ENCODE measurements around the gene DESI1. TPM values are rescaled to one million over a fixed set of nuclear protein-coding genes. Genes with fewer than 3 reads are reported as not detected.
A peak's percentile ranks its signal among the peaks of the same experiment; 100 is the strongest.

DESI1 gene
- polyA plus RNA-seq, 1 of the 3 experiments (the other 2 are of a cell fraction) = 8.2 TPM

DNA sequence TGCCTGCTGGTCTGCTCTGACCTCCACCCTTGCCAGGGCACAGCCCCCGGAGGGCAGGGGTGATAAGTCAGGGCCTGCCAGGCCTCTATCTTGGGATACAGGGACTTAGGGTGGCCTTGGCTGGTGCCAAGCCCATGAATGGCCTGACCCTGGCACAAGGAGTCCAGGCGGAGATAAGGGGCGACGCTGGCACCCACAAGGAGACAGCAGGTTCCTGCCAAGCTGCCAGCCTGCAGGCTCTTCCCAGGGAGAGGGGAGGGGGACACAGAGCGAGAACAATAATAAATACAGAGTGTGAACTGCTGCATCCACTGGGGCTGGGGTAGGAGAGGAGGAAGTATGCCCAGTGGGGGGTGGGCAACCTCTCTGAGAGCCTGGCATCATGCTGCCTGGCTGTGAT lies 59.1 kb downstream of the DESI1 start:
- H3K9ac ChIP-seq = 0 out of 2 replicates have a peak overlapping the region, but pooled peaks have one; percentile 25
- no peak overlapping the region for H2AFZ ChIP-seq (ENCODE audit: low read depth)
- no peak for DNase-seq
- H3K27me3 ChIP-seq (ENCODE audit: insufficient read depth) = no peaks in the 10 kb centered on the region
- H4K20me1 ChIP-seq (ENCODE audit: insufficient read depth) = no peaks in the 10 kb centered on the region
- no peaks in the 10 kb centered on the region for H3K36me3 ChIP-seq (replicated peaks in 1 of 2; ENCODE audit: control insufficient read depth in 1 of 2, insufficient read depth in 2 of 2, low read length in 1 of 2)
- ChIA-PET POLR2A (no interaction called here), CTCF (no interaction called here)
- H3K9me2 ChIP-seq = no peaks in the 10 kb centered on the region
- peaks cover 17% of the 10 kb centered on the region for H3F3A ChIP-seq (replicated peaks; ENCODE audit: insufficient read depth)
- no peaks in the 10 kb centered on the region for H3K9me3 ChIP-seq
- H3K4me1 ChIP-seq (ENCODE audit: control insufficient read depth in 1 of 2, insufficient read depth in 2 of 2, low read depth in 1 of 2, low read length in 1 of 2) = peaks cover 3 to 33% of the 10 kb centered on the region in 2 experiments; a peak in 2 of 4 replicates
- TF ChIP-seq RXRA (IDR thresholded peaks at IDR 0.05; ENCODE audit: borderline replicate concordance, low read depth) = no peak
- TF ChIP-seq SMC3 (IDR thresholded peaks at IDR 0.05; ENCODE audit: low read depth, low read length) = no peak
- no peak for TF ChIP-seq CHD2 (IDR thresholded peaks at IDR 0.05; ENCODE audit: low read length, partially characterized antibody)
- TF ChIP-seq EP300 (IDR thresholded peaks at IDR 0.05; ENCODE audit: borderline replicate concordance in 1 of 2, low read depth in 1 of 2, low read length in 1 of 2) = no peak
- TF ChIP-seq NRF1 (IDR thresholded peaks at IDR 0.05; ENCODE audit: low read depth, low read length) = no peak
- TF ChIP-seq MXI1 (IDR thresholded peaks at IDR 0.05; ENCODE audit: low read depth, low read length) = no peak
- no peak for TF ChIP-seq RCOR1 (IDR thresholded peaks at IDR 0.05; ENCODE audit: low read length)
- TF ChIP-seq, protein P1, sequence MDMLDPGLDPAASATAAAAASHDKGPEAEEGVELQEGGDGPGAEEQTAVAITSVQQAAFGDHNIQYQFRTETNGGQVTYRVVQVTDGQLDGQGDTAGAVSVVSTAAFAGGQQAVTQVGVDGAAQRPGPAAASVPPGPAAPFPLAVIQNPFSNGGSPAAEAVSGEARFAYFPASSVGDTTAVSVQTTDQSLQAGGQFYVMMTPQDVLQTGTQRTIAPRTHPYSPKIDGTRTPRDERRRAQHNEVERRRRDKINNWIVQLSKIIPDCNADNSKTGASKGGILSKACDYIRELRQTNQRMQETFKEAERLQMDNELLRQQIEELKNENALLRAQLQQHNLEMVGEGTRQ (IDR thresholded peaks at IDR 0.05; ENCODE audit: borderline replicate concordance, low read depth, low read length) = no peak
- TF ChIP-seq MEF2A (IDR thresholded peaks at IDR 0.05; ENCODE audit: borderline replicate concordance, low read depth) = no peak
- no peak for TF ChIP-seq RAD21 (IDR thresholded peaks at IDR 0.05; ENCODE audit: low read length)
- TF ChIP-seq ZBTB33 (IDR thresholded peaks at IDR 0.05; ENCODE audit: borderline replicate concordance, low read depth) = no peak
- H3K4me3 ChIP-seq (ENCODE audit: low read depth in 2 of 2, low read length in 1 of 2) = peak overlapping the region; percentile 50 to 56
- H3K27ac ChIP-seq (ENCODE audit: low read depth in 2 of 2, low read length in 1 of 2) = peak overlapping the region in 1 of 2 experiments; percentile 72; a peak in 2 of 4 replicates
- no peaks in the 10 kb centered on the region for H3K79me2 ChIP-seq (ENCODE audit: insufficient read depth)
- WGBS (ENCODE audit: low lambda C conversion rate) = 70% methylated on average over 2 of the region's 5 CpGs
- H3K4me2 ChIP-seq = peak overlapping the region; percentile 76

DNA sequence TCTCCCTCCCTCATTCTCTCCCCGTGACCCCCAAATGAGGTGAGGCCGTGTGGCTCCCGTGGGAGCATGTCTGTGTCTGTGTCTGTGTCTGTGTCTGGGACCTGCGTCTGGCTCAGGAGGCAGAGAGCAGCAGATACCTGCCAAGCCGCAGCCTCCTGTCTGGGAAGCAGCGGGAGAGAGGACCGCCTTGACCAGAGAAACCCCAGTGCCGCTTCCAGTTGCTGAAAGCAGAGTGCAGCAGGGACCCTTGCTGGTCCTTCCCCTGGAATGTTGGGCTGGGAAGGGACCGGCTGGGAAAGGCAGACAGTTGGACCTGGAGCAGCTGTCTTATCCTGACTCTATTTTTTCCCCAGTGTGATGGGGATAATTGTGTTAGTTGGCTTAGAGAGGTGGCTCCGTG lies 59.5 kb downstream of the DESI1 start:
- peak overlapping the region; percentile 50 to 56 for H3K4me3 ChIP-seq (ENCODE audit: low read depth in 2 of 2, low read length in 1 of 2)
- ChIA-PET CTCF (interaction anchor here (0.7 to 2.1 kb wide), 3 partner anchors 18 to 36 kb away, joined by 3 to 6 read pairs (median 3); partner anchors contain the start of gene POLR3H), POLR2A (no interaction called here)
- H3K9me3 ChIP-seq = no peaks in the 10 kb centered on the region
- no peaks in the 10 kb centered on the region for H3K9me2 ChIP-seq
- peaks cover 17% of the 10 kb centered on the region for H3F3A ChIP-seq (replicated peaks; ENCODE audit: insufficient read depth)
- H3K4me2 ChIP-seq = peak overlapping the region; percentile 76
- TF ChIP-seq YY1 (IDR thresholded peaks at IDR 0.05; ENCODE audit: low read depth) (no peak), NRF1 (IDR thresholded peaks at IDR 0.05; ENCODE audit: low read depth, low read length) (no peak), MXI1 (IDR thresholded peaks at IDR 0.05; ENCODE audit: low read depth, low read length) (no peak), GATA2 (CRISPR knock-in tag; IDR thresholded peaks at IDR 0.05) (no peak), RCOR1 (IDR thresholded peaks at IDR 0.05; ENCODE audit: low read length) (no peak), SIN3A (IDR thresholded peaks at IDR 0.05; ENCODE audit: borderline replicate concordance, low read depth, low read length) (no peak), ZBTB33 (IDR thresholded peaks at IDR 0.05; ENCODE audit: borderline replicate concordance, low read depth) (no peak), SMC3 (IDR thresholded peaks at IDR 0.05; ENCODE audit: low read depth, low read length) (no peak), RAD21 (IDR thresholded peaks at IDR 0.05; ENCODE audit: low read length) (no peak), TAF1 (IDR thresholded peaks at IDR 0.05; ENCODE audit: borderline replicate concordance, low read depth, low read length) (no peak), GABPA (IDR thresholded peaks at IDR 0.05; ENCODE audit: low read depth) (no peak), FOSL2 (IDR thresholded peaks at IDR 0.05; ENCODE audit: borderline replicate concordance, low read depth) (no peak), FOXM1 (IDR thresholded peaks at IDR 0.05; ENCODE audit: low read depth) (no peak)
- TF ChIP-seq, protein P2, sequence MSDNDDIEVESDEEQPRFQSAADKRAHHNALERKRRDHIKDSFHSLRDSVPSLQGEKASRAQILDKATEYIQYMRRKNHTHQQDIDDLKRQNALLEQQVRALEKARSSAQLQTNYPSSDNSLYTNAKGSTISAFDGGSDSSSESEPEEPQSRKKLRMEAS (IDR thresholded peaks at IDR 0.05; ENCODE audit: low read depth) = no peak
- no peaks in the 10 kb centered on the region for H4K20me1 ChIP-seq (ENCODE audit: insufficient read depth)
- WGBS (ENCODE audit: low lambda C conversion rate) = 24% methylated on average over 2 of the region's 10 CpGs
- peak overlapping the region; percentile 47 to 72; a peak in 3 of 4 replicates for H3K27ac ChIP-seq (ENCODE audit: low read depth in 2 of 2, low read length in 1 of 2)
- DNase-seq = no peak
- H3K9ac ChIP-seq = peak overlapping the region; percentile 25; the same call in 1 of the 2 replicates
- H2AFZ ChIP-seq (ENCODE audit: low read depth) = no peak overlapping the region
- H3K4me1 ChIP-seq (ENCODE audit: control insufficient read depth in 1 of 2, insufficient read depth in 2 of 2, low read depth in 1 of 2, low read length in 1 of 2) = peaks cover 3 to 33% of the 10 kb centered on the region in 2 experiments; a peak in 2 of 4 replicates
- H3K27me3 ChIP-seq (ENCODE audit: insufficient read depth) = no peaks in the 10 kb centered on the region
- H3K79me2 ChIP-seq (ENCODE audit: insufficient read depth) = no peaks in the 10 kb centered on the region
- no peaks in the 10 kb centered on the region for H3K36me3 ChIP-seq (replicated peaks in 1 of 2; ENCODE audit: control insufficient read depth in 1 of 2, insufficient read depth in 2 of 2, low read length in 1 of 2)
